Brain microvascular endothelial cell (primary cell): ENCODE measurements around the gene RRN3.
"Not testable (repeated sequence)": the region's sequence is repeated elsewhere in the genome, so short reads cannot be mapped to it uniquely, and the experiment has no call there.

ENCODE experiments used
- DNase-seq: peaks from one replicate; pipeline ENCODE4 v3.0.0-alpha.2; 2020
- H3K27ac ChIP-seq: fragments of 250-450 bp; sonication (Bioruptor Pico); 2 replicates; pipeline ENCODE4 v1.5.1; 2020; ENCODE audit warnings: mild to moderate bottlenecking, moderate library complexity
- H3K27me3 ChIP-seq: fragments of 250-450 bp; sonication (Bioruptor Pico); replicated peaks from 2 replicates; pipeline ENCODE4 v1.5.1; 2020; ENCODE audit warnings: mild to moderate bottlenecking
- H3K36me3 ChIP-seq: fragments of 250-450 bp; sonication (Bioruptor Pico); replicated peaks from 2 replicates; pipeline ENCODE4 v1.5.1; 2020; ENCODE audit warnings: mild to moderate bottlenecking
- H3K4me3 ChIP-seq: 2 replicates; pipeline ENCODE4 v1.5.1; 2011; ENCODE audit warnings: low read depth, mild to moderate bottlenecking, control low read depth, low read length, moderate library complexity
- in situ Hi-C: cut with HindIII; loops from 2 replicates; pipeline ENCODE4 v1.10.0; 2017; ENCODE audit warnings: low sequenced_read_pairs, low pct_ligation_motif_present

RRN3 gene

DNA sequence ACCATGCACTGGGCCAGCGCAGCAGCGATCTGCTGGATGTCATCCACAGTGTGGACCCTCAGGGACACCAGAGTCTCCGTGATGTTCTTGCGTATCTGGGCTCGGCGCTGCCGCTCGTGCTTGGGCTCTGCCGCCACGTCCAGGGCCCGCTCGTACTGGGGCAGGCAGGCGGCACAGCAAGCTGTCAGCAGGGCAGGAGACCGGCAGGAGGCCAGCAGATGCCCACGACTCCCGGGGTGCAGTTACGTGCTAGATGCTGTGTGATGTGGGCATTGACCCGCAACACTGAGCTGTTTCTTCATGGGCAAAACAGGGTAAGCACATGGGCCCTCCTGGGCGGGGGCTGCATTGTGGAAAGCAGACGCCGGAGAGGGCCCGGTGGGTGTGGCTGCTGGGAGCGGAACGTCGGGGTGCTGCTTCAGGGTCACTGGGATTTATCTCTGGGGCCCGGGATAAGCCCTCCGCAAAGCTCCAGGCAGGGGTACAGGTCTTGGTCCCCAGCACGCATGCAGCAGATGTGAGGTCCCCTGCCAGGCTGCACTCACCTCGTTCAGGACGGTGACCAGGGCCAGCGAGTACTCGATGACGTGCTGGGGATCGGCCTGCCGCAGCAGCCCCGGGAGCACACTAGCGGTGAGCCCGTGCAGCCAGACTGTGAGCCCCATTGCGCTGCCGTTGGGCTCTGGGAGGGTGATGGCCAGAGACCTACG, 38.8 kb upstream of the RRN3 start:
- H3K4me3 ChIP-seq, H3K36me3 ChIP-seq, in situ Hi-C loops, H3K27me3 ChIP-seq, DNase-seq, H3K27ac ChIP-seq: not testable (repeated sequence)

- H3K27ac ChIP-seq, in situ Hi-C loops, H3K36me3 ChIP-seq, H3K27me3 ChIP-seq, DNase-seq, H3K4me3 ChIP-seq: not testable (repeated sequence)
Measured at GRCh38 chr16:15130943-15131700, 37.0 kb upstream of the RRN3 start.

DNA sequence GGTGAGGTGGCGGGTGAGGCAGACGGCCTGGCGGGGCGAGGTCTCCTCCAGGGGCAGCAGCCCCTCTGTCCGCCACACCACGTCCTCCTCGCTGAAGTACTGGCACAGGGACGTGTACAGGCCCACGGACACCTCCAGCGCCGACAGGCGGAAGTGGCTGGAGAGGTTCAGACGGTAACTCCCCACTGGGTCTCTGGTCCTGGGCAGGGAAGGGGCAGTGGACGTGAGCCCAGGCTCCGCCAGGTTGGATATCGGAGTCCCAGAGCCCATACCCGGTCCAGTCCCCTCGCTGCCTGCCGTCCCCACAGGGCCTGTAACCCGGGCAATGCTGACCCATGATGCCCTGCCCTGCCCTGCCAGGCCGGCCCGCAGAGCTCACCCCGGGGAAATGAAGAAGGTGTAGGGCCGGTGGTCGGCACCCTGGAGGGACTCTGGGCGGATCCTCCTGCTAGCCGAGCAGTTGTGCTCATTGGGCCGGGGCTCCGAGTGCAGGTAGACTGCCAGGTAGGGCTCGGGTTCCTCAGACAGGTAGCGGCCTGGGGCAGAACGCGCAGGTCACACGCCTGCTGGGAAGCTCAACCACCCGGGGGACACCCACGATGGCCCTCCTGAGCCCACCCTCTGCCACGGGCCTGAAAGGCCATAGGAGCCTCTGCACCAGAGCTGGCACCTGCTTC, 36.3 kb upstream of the RRN3 start:
- H3K27me3 ChIP-seq, H3K27ac ChIP-seq, H3K4me3 ChIP-seq, H3K36me3 ChIP-seq, in situ Hi-C loops, DNase-seq: not testable (repeated sequence)

DNA sequence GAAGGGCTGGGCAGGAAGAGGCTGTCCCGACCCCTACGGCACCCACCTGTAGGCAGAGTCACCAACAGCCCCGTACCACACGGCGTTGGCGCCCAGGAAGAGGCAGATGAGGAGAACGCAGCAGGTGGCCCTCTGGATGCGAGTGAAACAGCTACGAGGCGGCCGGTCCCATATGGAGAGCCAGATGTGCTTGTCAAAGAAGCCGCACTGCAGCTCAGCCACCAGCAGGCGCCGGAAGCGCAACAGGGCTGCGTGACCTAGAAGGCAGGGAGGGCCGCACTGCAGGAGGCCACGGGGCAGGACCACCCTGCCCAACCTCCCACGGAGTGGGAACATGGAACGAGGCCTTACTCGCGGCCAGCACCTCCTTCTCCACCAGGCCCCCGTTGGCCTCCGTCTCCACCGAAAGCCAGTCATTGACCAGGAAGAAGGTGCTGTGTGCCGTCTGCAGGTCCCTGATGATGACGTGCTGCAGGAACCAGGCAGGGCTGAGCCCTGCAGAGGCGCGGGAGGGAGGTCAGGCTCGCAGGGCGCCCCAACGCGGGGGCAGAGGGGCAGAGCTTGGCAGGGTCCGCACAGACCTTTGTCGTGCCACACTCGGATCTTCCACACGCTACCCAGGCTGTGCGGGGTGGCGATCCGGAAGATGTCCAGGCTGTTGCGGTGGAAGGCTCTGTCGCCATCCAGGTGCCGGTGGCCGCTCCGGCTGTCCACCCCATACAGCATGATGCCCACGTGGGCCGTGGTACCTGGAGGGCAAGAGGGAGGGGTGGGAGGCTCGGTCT, 33.8 kb upstream of the RRN3 start:
- H3K36me3 ChIP-seq, H3K27ac ChIP-seq, H3K4me3 ChIP-seq, DNase-seq, H3K27me3 ChIP-seq, in situ Hi-C loops: not testable (repeated sequence)

- H3K4me3 ChIP-seq, H3K36me3 ChIP-seq, H3K27me3 ChIP-seq, DNase-seq, H3K27ac ChIP-seq, in situ Hi-C loops: not testable (repeated sequence)
Measured at GRCh38 chr16:15100372-15100987, 6.4 kb upstream of the RRN3 start.

DNA sequence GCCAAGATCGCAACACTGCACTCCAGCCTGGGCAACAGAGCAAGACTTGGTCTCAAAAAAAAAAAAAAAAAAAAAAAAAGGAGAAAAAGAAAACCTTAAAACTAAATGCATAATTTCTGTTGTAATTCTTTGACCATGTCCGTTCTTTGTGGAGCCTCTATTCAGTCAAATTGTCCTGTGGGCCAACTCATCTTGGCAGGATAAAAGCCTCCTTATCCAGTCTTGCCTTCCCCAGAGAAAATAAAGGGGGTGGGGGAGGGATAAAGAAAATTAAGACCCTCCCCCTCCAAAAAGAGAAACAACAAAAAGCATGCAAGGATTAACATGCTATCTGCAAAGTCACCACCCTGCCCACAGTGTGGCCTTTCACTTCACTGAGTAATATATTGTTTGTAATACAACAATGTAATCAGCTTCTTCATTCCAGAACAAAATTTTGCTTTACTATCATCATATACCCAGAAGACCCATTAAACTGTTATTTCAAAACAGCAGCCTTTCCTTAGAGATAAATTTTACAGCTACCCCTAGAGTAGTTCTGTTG, 5.4 kb upstream of the RRN3 start:
- in situ Hi-C loops, H3K27ac ChIP-seq, H3K4me3 ChIP-seq, H3K36me3 ChIP-seq, DNase-seq, H3K27me3 ChIP-seq: not testable (repeated sequence)

DNA sequence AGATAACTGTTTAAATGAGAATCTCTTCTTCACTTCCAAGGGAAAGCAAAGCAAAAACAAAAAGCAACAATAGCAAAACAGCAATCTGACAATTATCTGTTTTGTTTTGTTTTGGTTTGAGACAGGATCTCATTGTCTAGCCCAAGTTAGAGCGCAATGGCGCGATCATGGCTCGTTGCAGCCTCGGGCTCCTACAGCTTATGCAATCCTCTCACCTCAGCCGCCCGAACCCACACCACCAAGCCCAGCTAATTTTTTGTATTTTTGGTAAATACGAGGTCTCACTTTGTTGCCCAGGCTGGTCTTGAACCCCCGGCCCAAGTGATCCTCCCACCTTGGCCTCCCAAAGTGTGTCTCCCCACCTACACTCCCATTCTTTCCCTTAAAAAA, 2.5 kb upstream of the RRN3 start:
- H3K27me3 ChIP-seq, H3K4me3 ChIP-seq, H3K36me3 ChIP-seq, in situ Hi-C loops, DNase-seq, H3K27ac ChIP-seq: not testable (repeated sequence)

DNA sequence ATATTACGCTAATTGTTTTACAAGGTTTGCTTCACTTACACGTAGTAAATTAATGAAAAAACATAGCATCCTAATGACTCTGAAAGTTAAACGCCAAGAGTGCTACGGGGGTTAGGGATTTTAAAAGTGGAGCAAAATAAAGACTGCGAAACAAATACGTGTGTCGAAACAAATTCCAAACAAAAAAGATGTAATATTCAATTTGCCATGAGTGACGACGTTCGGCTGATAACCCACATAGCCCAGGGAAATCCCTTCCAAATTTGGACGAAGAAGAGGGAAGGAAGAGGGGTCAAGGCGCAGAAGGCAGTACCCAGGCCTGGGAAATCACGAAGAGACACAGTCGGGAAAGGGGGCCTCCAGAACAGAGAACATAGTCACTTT, 509 bp downstream of the RRN3 start:
- in situ Hi-C loops, H3K27me3 ChIP-seq, H3K36me3 ChIP-seq, DNase-seq: not testable (repeated sequence)
- peak overlapping the region; percentile 85 for H3K4me3 ChIP-seq
- peak overlapping the region; percentile 51 for H3K27ac ChIP-seq

DNA sequence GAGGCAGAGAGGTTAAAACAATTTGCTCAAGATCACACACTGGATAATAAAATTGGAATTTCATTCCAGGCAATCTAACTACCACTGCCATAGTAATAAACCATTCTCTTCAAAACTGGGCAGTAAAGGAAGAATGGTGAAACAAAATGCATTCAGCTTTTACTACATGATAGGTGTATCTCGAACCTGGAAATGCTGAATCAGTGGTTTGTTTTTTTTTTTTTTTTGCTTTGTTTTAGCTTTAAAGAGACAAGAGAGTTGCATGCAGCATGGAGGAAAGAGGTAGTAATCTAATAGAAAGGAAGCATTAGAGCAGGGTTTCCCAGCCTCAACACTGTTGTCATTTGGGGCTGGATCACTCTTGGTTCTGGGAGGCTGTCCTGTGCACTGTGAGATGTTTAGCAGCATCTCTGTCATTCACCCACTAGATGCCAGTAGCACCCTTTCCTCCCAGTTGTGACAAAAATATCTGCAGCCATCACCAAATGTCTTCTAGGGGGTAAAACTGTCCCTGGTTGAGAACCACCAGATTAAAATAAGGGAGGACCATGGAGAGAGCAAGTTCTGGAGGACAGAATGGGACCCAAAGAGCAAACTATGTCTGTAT, 3.3 kb downstream of the RRN3 start:
- peaks cover 11% of the 10 kb centered on the region for H3K36me3 ChIP-seq
- DNase-seq, H3K4me3 ChIP-seq, H3K27ac ChIP-seq, H3K27me3 ChIP-seq, in situ Hi-C loops: not testable (repeated sequence)

DNA sequence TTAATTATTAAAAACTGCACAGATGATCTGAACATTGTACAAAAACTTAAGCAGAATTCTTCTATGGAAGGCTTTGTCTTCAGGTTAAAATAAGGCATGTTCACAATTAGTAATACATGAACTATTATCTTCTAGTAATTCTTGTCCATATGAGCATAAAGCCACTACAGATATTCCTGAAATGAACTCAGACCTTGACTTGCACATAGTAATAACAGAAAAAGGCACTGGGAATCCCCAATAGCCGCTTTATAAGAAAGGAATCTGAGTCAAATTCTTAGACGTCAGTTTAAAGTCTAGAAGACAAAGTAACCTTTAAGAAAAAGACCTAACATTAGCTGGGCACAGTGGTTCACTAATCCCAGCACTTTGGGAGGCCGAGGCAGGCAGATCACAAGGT, 11.3 kb downstream of the RRN3 start:
- DNase-seq, in situ Hi-C loops: not testable (repeated sequence)
- H3K36me3 ChIP-seq, result peaks cover 34% of the 10 kb centered on the region

DNA sequence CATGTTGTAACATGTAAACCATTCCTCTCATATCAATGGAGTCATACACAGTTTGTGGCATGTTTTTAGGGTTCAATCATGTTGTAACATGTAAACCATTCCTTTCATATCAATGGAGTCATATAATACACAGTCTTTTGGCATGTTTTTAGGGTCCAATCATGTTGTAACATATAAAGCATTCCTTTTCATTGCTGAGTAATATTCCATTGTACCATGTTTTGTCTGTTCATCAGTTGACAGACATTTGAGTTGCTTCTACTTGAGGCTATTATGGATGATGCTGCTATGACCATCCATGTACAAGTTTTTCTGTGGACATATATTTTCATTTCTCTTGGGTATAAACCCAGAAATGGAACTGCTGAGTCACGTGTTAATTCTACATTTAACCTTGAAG, 13.2 kb downstream of the RRN3 start:
- in situ Hi-C loops, DNase-seq, H3K4me3 ChIP-seq, H3K27me3 ChIP-seq, H3K27ac ChIP-seq: not testable (repeated sequence)
- peaks cover 38% of the 10 kb centered on the region for H3K36me3 ChIP-seq

More for the DNA sequence above, 11.3 kb downstream of the RRN3 start:
- not testable (repeated sequence) for H3K4me3 ChIP-seq, H3K27ac ChIP-seq, H3K27me3 ChIP-seq

DNA sequence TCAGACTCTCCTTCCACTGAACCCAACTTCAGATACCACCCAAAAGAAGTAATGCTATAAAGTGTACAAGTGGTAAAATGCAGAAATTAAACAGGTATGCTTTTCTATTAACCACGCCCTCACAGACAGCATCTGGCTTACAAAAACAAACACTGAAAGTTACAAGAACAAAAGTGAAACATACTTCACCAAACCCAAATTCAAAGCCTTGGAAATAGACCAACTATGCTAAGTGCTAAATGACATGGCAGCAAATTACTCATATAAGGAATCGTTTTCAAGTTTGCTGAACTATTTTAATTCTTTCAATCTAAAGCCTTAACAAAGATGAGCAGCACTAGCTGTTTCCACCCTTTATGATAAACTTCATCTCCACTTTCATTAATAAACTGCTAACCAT, 17.9 kb downstream of the RRN3 start:
- peaks cover 41% of the 10 kb centered on the region for H3K36me3 ChIP-seq

More for the DNA sequence above, 17.9 kb downstream of the RRN3 start:
- in situ Hi-C loops, H3K27me3 ChIP-seq, H3K4me3 ChIP-seq, DNase-seq, H3K27ac ChIP-seq: not testable (repeated sequence)
